Occipital lobe (tissue), 2 donors: ENCODE results near the gene RTN4RL2. TPM values are rescaled to one million over a fixed set of nuclear protein-coding genes. Genes with fewer than 3 reads are reported as not detected.

Experiments
- small RNA-seq: library from RNA; depleted of rRNA; stranded (forward); fragments of <200 nt; gene quantifications from one replicate; pipeline ENCODE3, GENCODE V24; 2014
- total RNA-seq: library from RNA; depleted of rRNA; stranded (reverse); fragments of >200 nt; gene quantifications from one replicate; pipeline ENCODE4 v1.2.3, GENCODE V29; 2014

RTN4RL2 gene
- total RNA-seq, 1 donor from 2014 or later: 0.47 TPM

Small RNA genes within 50 kb of the gene (small RNA-seq; reads per million reads assigned to genes)
- gene RNA5SP341: not detected

Other genes starting within 250 kb of the RTN4RL2 start
- 5.8 TPM for gene APLNR, start 223.3 kb upstream of the RTN4RL2 start, total RNA-seq
- gene TNKS1BP1, start 135.6 kb upstream of the RTN4RL2 start, total RNA-seq: 19.3 TPM
- gene SSRP1, start 124.6 kb upstream of the RTN4RL2 start, total RNA-seq: 49.8 TPM
- gene P2RX3, start 122.2 kb upstream of the RTN4RL2 start, total RNA-seq: not detected
- gene PRG3, start 79.4 kb upstream of the RTN4RL2 start, total RNA-seq: 0.31 TPM
- not detected for gene PRG2, start 69.9 kb upstream of the RTN4RL2 start, total RNA-seq
- 8.7 TPM for gene SLC43A3, start 33.4 kb upstream of the RTN4RL2 start, total RNA-seq
- gene SLC43A1, start 55.2 kb downstream of the RTN4RL2 start, total RNA-seq: 0.94 TPM
- gene TIMM10, start 70.2 kb downstream of the RTN4RL2 start, total RNA-seq: 33.1 TPM
- gene SMTNL1, start 77.1 kb downstream of the RTN4RL2 start, total RNA-seq: not detected
- gene UBE2L6, start 107.1 kb downstream of the RTN4RL2 start, total RNA-seq: 46.6 TPM
- gene SERPING1, start 137.2 kb downstream of the RTN4RL2 start, total RNA-seq: 9.0 TPM
- 3.6 TPM for gene YPEL4, start 189.4 kb downstream of the RTN4RL2 start, total RNA-seq
- gene CLP1, start 197.2 kb downstream of the RTN4RL2 start, total RNA-seq: 15.1 TPM
- 18.6 TPM for gene ZDHHC5, start 207.6 kb downstream of the RTN4RL2 start, total RNA-seq